HepG2 (cell line): ENCODE measurements around the gene FBLIM1. TPM values are rescaled to one million over a fixed set of nuclear protein-coding genes. Genes with fewer than 3 reads are reported as not detected.

Source experiments
- ATAC-seq: fragments of 200-7000 bp; cut with Tn5 transposase; 3 replicates; pipeline ENCODE4 v1.9.1; 2020; ENCODE audit warnings: mild to moderate bottlenecking, moderate library complexity
- BruUV-seq: library from RNA; stranded (reverse); fragments of 400-500 nt; replicated peaks from 2 replicates; lab custom pipeline; 2021; lab: Mats Ljungman, UMichigan
- CTCF ChIA-PET: fragments of 300-600 bp; formaldehyde crosslinking; extraction: SDS; loops from one replicate; lab custom pipeline; 2021; ENCODE audit warnings: low total read pairs, inconsistent platforms, low intra/inter-chr PET ratio; lab: Yijun Ruan, JAX
- POLR2A ChIA-PET: fragments of 350-600 bp; sonication (Branson Sonifier 250); formaldehyde crosslinking; loops from one replicate; lab custom pipeline; 2020; ENCODE audit warnings: antibody characterized with exemption, inconsistent platforms; lab: Yijun Ruan, JAX
- DNase-seq: peaks from one replicate; pipeline ENCODE4 v3.0.0-alpha.2; 2015; ENCODE audit warnings: low spot score
- FAIRE-seq: peaks from 3 replicates; lab custom pipeline; 2011; peaks lifted over from hg19 to GRCh38; lab: Jason Lieb, UNC
- H2AFZ ChIP-seq: one replicate; pipeline ENCODE4 v1.6.1; 2011; ENCODE audit warnings: low read length, inconsistent platforms
- H3K27ac ChIP-seq: fragments of 300-600 bp; 3 replicates; pipeline ENCODE4 v1.8.0; 2011; ENCODE audit warnings: mixed run types, mild to moderate bottlenecking, mixed read lengths, low read length, inconsistent platforms; ENCODE audit not compliant: insufficient read depth; ENCODE audit errors: extremely low read length
- H3K27me3 ChIP-seq, 2 experiments: fragments of 200-600 bp in 1 of 2; 2 replicates in 1 of 2; 3 replicates in 1 of 2; pipeline versions ENCODE4 v1.6.0 to v1.8.0; 2011; ENCODE audit warnings: low read length in 2 of 2, mild to moderate bottlenecking in 2 of 2, moderate library complexity in 2 of 2, inconsistent platforms in 1 of 2; ENCODE audit not compliant: insufficient read depth in 2 of 2, control insufficient read depth in 1 of 2
- H3K36me3 ChIP-seq, 2 experiments: fragments of 200-600 bp in 1 of 2; replicated peaks in 1 of 2; 2 replicates in 1 of 2; 3 replicates in 1 of 2; pipeline versions ENCODE4 v1.5.1 to v1.8.0; 2011; ENCODE audit warnings: low read length in 2 of 2, inconsistent platforms in 1 of 2; ENCODE audit not compliant: insufficient read depth in 2 of 2, control insufficient read depth in 1 of 2
- H3K4me1 ChIP-seq: 2 replicates; pipeline ENCODE4 v1.5.1; 2012; ENCODE audit warnings: low read length, inconsistent platforms; ENCODE audit not compliant: insufficient read depth
- H3K4me2 ChIP-seq: 2 replicates; pipeline ENCODE4 v1.6.0; 2011; ENCODE audit warnings: low read depth, low read length, inconsistent platforms
- H3K4me3 ChIP-seq, 3 experiments: fragments of 200-600 bp in 1 of 3; sonication (generic), shearing (Covaris generic) in 1 of 3; replicated peaks in 1 of 3; 2 replicates each; pipeline ENCODE4 v1.5.1; 2011 to 2016; ENCODE audit warnings: low read length in 3 of 3, inconsistent platforms in 2 of 3, low read depth in 2 of 3, mild to moderate bottlenecking in 2 of 3, control low read depth in 1 of 3, mixed read lengths in 1 of 3; ENCODE audit not compliant: insufficient read depth in 1 of 3
- H3K79me2 ChIP-seq: one replicate; pipeline ENCODE4 v1.6.1; 2011; ENCODE audit warnings: low read length, inconsistent platforms; ENCODE audit not compliant: insufficient read depth
- H3K9ac ChIP-seq: 2 replicates; pipeline ENCODE4 v1.6.0; 2011; ENCODE audit warnings: mild to moderate bottlenecking, low read depth, low read length, inconsistent platforms; ENCODE audit not compliant: insufficient read depth
- H3K9me3 ChIP-seq: 2 replicates; pipeline ENCODE4 v1.5.1; 2012; ENCODE audit warnings: mild to moderate bottlenecking, low read length
- H4K20me1 ChIP-seq: 2 replicates; pipeline ENCODE4 v1.6.0; 2011; ENCODE audit warnings: inconsistent platforms, mild to moderate bottlenecking, low read length, moderate library complexity; ENCODE audit not compliant: insufficient read depth
- CBFB ChIP-seq: sonication (generic); formaldehyde crosslinking; IDR thresholded peaks from 2 replicates; pipeline ENCODE4 v1.4.0; 2020; ENCODE audit warnings: missing genetic modification reagents
- HNRNPL ChIP-seq: fragments of 200-400 bp; formaldehyde crosslinking; IDR thresholded peaks from 2 replicates; pipeline ENCODE4 v1.6.1; 2017; ENCODE audit warnings: mild to moderate bottlenecking, low read depth, low read length
- TEAD2 ChIP-seq: sonication (generic); formaldehyde crosslinking; IDR thresholded peaks from 2 replicates; pipeline ENCODE4 v1.9.0; 2021; ENCODE audit warnings: missing genetic modification reagents
- ZNF121 ChIP-seq: sonication (generic); formaldehyde crosslinking; IDR thresholded peaks from 2 replicates; pipeline ENCODE4 v1.5.0; 2020; ENCODE audit warnings: mild to moderate bottlenecking, missing genetic modification reagents
- ZNF510 ChIP-seq: sonication (generic); formaldehyde crosslinking; IDR thresholded peaks from 2 replicates; pipeline ENCODE4 v1.4.0; 2020; ENCODE audit warnings: low read depth, mild to moderate bottlenecking, missing genetic modification reagents
- WGBS: methylation state at CpG from one replicate; pipeline ENCODE4 v1.1.6; 2017; ENCODE audit warnings: low lambda C conversion rate; 5-methylcytosine and 5-hydroxymethylcytosine counted together
- in situ Hi-C: cut with HindIII; loops from 2 replicates; pipeline ENCODE4 v1.10.0; 2017; ENCODE audit warnings: low pct_unique_long_range_greater_than_20kb; ENCODE audit not compliant: extremely low pct_ligation_motif_present
- intact Hi-C: fragments of 100-400 bp; cut with micrococcal nuclease; formaldehyde crosslinking; loops from one replicate; pipeline ENCODE4 v1.10.0; 2022; ENCODE audit not compliant: unreplicated experiment
- polyA plus RNA-seq, 8 experiments: library from polyadenylated mRNA; depleted of rRNA in 3 of 8; stranded (reverse) in 7 of 8; unstranded in 1 of 8; fragments of >200 nt; fragmentation: Illumina TruSeq in 4 of 8; extraction: Trizol in 4 of 8; gene quantifications; 2 replicates each; pipeline versions ENCODE4 v1.2.1 to v1.2.3, GENCODE V29; 2011 to 2016; ENCODE audit warnings: low read depth in 4 of 8, missing spikeins in 1 of 8, mixed read lengths in 1 of 8; ENCODE audit not compliant: insufficient read depth in 1 of 8
- total RNA-seq, 5 experiments: library from RNA; depleted of rRNA; stranded (reverse); fragments of >200 nt; fragmentation: Illumina TruSeq; extraction: Trizol; gene quantifications; 2 replicates each; pipeline ENCODE4 v1.2.3, GENCODE V29; 2016; ENCODE audit warnings: low read depth in 1 of 5

FBLIM1 gene
- total and polyA plus RNA-seq, 2 of the 13 experiments (the other 11 are each of a cell fraction or from before 2014, with no cell fraction given), result 10.6 to 23.0 TPM

GRCh38 chr1:15737324-15738319, 21.0 kb upstream of the FBLIM1 start:
- intact Hi-C loops (loop anchor here (5.0 kb wide), 1 partner anchor 140 kb away; no protein-coding TSS in a partner anchor), in situ Hi-C loops (no loop called here)
- CTCF ChIA-PET, result no interaction called here
- POLR2A ChIA-PET, result interaction anchor here (0.9 to 1.8 kb wide), 3 partner anchors 20 to 211 kb away, joined by 3 to 6 read pairs (median 3); partner anchors contain the start of gene DNAJC16
- no peaks in the 10 kb centered on the region for H4K20me1 ChIP-seq
- H3K4me2 ChIP-seq, result peak overlapping the region; percentile 73; the same call in 1 of the 2 replicates
- no peaks in the 10 kb centered on the region for H3K9me3 ChIP-seq
- H3K27ac ChIP-seq, result no peak overlapping the region
- H3K9ac ChIP-seq, result no peak overlapping the region
- ATAC-seq, result no peak
- H3K4me1 ChIP-seq, result peaks cover 73% of the 10 kb centered on the region
- no peak overlapping the region for H3K4me3 ChIP-seq
- DNase-seq, result no peak
- no peak overlapping the region for H2AFZ ChIP-seq
- TF ChIP-seq HNRNPL (0 out of 2 replicates have a peak, but pooled peaks have one; percentile 62), ZNF121 (peak; percentile 86), TEAD2 (CRISPR knock-in tag) (no peak), ZNF510 (CRISPR knock-in tag) (no peak), CBFB (CRISPR knock-in tag) (no peak)
- FAIRE-seq, result no peak
- H3K27me3 ChIP-seq, result no peaks in the 10 kb centered on the region
- H3K79me2 ChIP-seq, result no peaks in the 10 kb centered on the region
- peaks cover 0 to 2% of the 10 kb centered on the region in 2 experiments; a peak in 3 of 5 replicates for H3K36me3 ChIP-seq
- WGBS, result 46% methylated on average over 9 of the region's 20 CpGs
- BruUV-seq, result no TSS peak
